K562 (cell line): ENCODE measurements around the gene DOCK8. TPM values are rescaled to one million over a fixed set of nuclear protein-coding genes. Genes with fewer than 3 reads are reported as not detected.
A peak's percentile ranks its signal among the peaks of the same experiment; 100 is the strongest.

Experiments used
- ATAC-seq: fragments of 200-7000 bp; cut with Tn5 transposase; 3 replicates; pipeline ENCODE4 v1.9.1; 2020; ENCODE audit warnings: moderate library complexity
- BruUV-seq: library from RNA; stranded (reverse); fragments of 400-500 nt; replicated peaks from 2 replicates; lab custom pipeline; 2021; lab: Mats Ljungman, UMichigan
- CTCF ChIA-PET: fragments of 300-600 bp; formaldehyde crosslinking; extraction: SDS; loops from one replicate; lab custom pipeline; 2021; ENCODE audit warnings: low intra/inter-chr PET ratio; lab: Yijun Ruan, JAX
- POLR2A ChIA-PET: fragments of 300-600, 350-650 bp; sonication (Branson Sonifier 250); formaldehyde crosslinking; extraction: SDS; loops from one replicate; lab custom pipeline; 2021; ENCODE audit warnings: antibody characterized with exemption, inconsistent platforms; lab: Yijun Ruan, JAX
- DNase-seq, 4 experiments: peaks; one replicate each; pipeline versions ENCODE4 v3.0.0 to v3.0.0-alpha.2; 2011 to 2018; ENCODE audit warnings: low spot score in 3 of 4, mixed read lengths in 3 of 4; ENCODE audit errors: extremely low read depth in 1 of 4
- FAIRE-seq: peaks from 2 replicates; lab custom pipeline; 2011; peaks lifted over from hg19 to GRCh38; lab: Jason Lieb, UNC
- H2AFZ ChIP-seq: 2 replicates; pipeline ENCODE4 v1.6.0; 2011; ENCODE audit warnings: low read depth, low read length, control low read depth, inconsistent platforms
- H3K27ac ChIP-seq: fragments of 200-600 bp; 3 replicates; pipeline ENCODE4 v1.8.0; 2011; ENCODE audit warnings: low read depth, mild to moderate bottlenecking, control low read depth, inconsistent platforms, low read length, moderate library complexity, mixed read lengths; ENCODE audit errors: extremely low read depth
- H3K27me3 ChIP-seq, 2 experiments: fragments of 300-600 bp in 1 of 2; 2 replicates in 1 of 2; 3 replicates in 1 of 2; pipeline versions ENCODE4 v1.6.0 to v1.8.0; 2011; ENCODE audit warnings: inconsistent platforms in 2 of 2, low read length in 2 of 2, mild to moderate bottlenecking in 1 of 2, mixed read lengths in 1 of 2, moderate library complexity in 1 of 2; ENCODE audit not compliant: control insufficient read depth in 2 of 2, insufficient read depth in 2 of 2
- H3K36me3 ChIP-seq: fragments of 300-600 bp; 3 replicates; pipeline ENCODE4 v1.8.0; 2011; ENCODE audit warnings: mild to moderate bottlenecking, low read length, inconsistent platforms; ENCODE audit not compliant: control insufficient read depth, insufficient read depth
- H3K4me1 ChIP-seq, 2 experiments: fragments of 200-600 bp in 1 of 2; replicated peaks in 1 of 2; 2 replicates in 1 of 2; 3 replicates in 1 of 2; pipeline versions ENCODE4 v1.5.1 to v1.8.0; 2011; ENCODE audit warnings: inconsistent platforms in 2 of 2, low read length in 2 of 2, mild to moderate bottlenecking in 1 of 2, mixed read lengths in 1 of 2, moderate library complexity in 1 of 2; ENCODE audit not compliant: control insufficient read depth in 2 of 2, insufficient read depth in 2 of 2
- H3K4me2 ChIP-seq: 2 replicates; pipeline ENCODE4 v1.6.1; 2011; ENCODE audit warnings: low read length, control low read depth, inconsistent platforms, mixed read lengths; ENCODE audit not compliant: insufficient read depth
- H3K4me3 ChIP-seq: fragments of 200-600 bp; sonication (generic), shearing (Covaris generic); 2 replicates; pipeline ENCODE4 v1.5.1; 2016; ENCODE audit warnings: control low read depth, inconsistent platforms
- H3K79me2 ChIP-seq: fragments of 200-600 bp; 3 replicates; pipeline ENCODE4 v1.8.0; 2011; ENCODE audit warnings: low read length, inconsistent platforms; ENCODE audit not compliant: control insufficient read depth, insufficient read depth
- H3K9ac ChIP-seq, 2 experiments: 2 replicates each; pipeline versions ENCODE4 v1.6.0 to v1.6.1; 2011; ENCODE audit warnings: low read depth in 2 of 2, low read length in 2 of 2, control low read depth in 1 of 2, inconsistent platforms in 1 of 2, mild to moderate bottlenecking in 1 of 2, mixed read lengths in 1 of 2; ENCODE audit not compliant: insufficient read depth in 1 of 2
- H3K9me1 ChIP-seq: one replicate; pipeline ENCODE4 v1.6.0; 2011; ENCODE audit warnings: inconsistent platforms, mild to moderate bottlenecking, low read length, moderate library complexity; ENCODE audit not compliant: control insufficient read depth, insufficient read depth
- H3K9me3 ChIP-seq: replicated peaks from 2 replicates; pipeline ENCODE4 v1.5.1; 2011; ENCODE audit warnings: low read depth, low read length, inconsistent platforms; ENCODE audit not compliant: control insufficient read depth, insufficient read depth
- H4K20me1 ChIP-seq: replicated peaks from 2 replicates; pipeline ENCODE4 v1.6.1; 2011; ENCODE audit warnings: low read length, inconsistent platforms, mixed read lengths; ENCODE audit not compliant: control insufficient read depth, insufficient read depth
- CBFA2T2 ChIP-seq: fragments of 450-650 bp; conservative IDR thresholded peaks from 2 replicates; pipeline ENCODE4 v1.6.1; 2017; ENCODE audit warnings: mild to moderate bottlenecking
- CBX2 ChIP-seq: fragments of 200-600 bp; sonication (generic); IDR thresholded peaks from one replicate; pipeline ENCODE4 v1.6.1; 2012; ENCODE audit warnings: mild to moderate bottlenecking, low read length, inconsistent platforms; ENCODE audit not compliant: insufficient read depth, poor library complexity, severe bottlenecking
- CBX8 ChIP-seq: fragments of 200-600 bp; sonication (generic); IDR thresholded peaks from 2 replicates; pipeline ENCODE4 v1.6.1; 2012; ENCODE audit warnings: borderline replicate concordance, mixed run types, low read depth, mild to moderate bottlenecking, moderate library complexity, mixed read lengths, low read length, control low read depth, inconsistent platforms; ENCODE audit not compliant: poor library complexity, severe bottlenecking; ENCODE audit errors: extremely low read depth
- CEBPB ChIP-seq: fragments of 450-650 bp; IDR thresholded peaks from 2 replicates; pipeline ENCODE4 v1.6.1; 2016; ENCODE audit warnings: missing genetic modification characterization, missing compliant biosample characterization
- ETV1 ChIP-seq: fragments of 450-650 bp; conservative IDR thresholded peaks from 2 replicates; pipeline ENCODE4 v1.6.1; 2016; ENCODE audit warnings: missing genetic modification characterization, control low read depth, low read depth, missing compliant biosample characterization
- IRF2 ChIP-seq: sonication (generic); formaldehyde crosslinking; IDR thresholded peaks from 2 replicates; pipeline ENCODE4 v1.8.1; 2022; ENCODE audit warnings: mild to moderate bottlenecking, missing genetic modification reagents
- NR2C2 ChIP-seq, 2 experiments: fragments of 200-800 bp in 1 of 2; sonication (Bioruptor generic) in 1 of 2; sonication (generic) in 1 of 2; formaldehyde crosslinking in 1 of 2; IDR thresholded peaks; 2 replicates each; pipeline versions ENCODE4 v1.6.1 to v1.8.0; 2016 to 2022; ENCODE audit warnings: mild to moderate bottlenecking in 1 of 2, missing compliant biosample characterization in 1 of 2, missing genetic modification characterization in 1 of 2, missing genetic modification reagents in 1 of 2
- PHF20 ChIP-seq: fragments of 450-650 bp; IDR thresholded peaks from 2 replicates; pipeline ENCODE4 v1.6.1; 2018; ENCODE audit not compliant: partially characterized antibody
- POLR2H ChIP-seq: IDR thresholded peaks from 2 replicates; pipeline ENCODE4 v1.6.1; 2016; ENCODE audit warnings: missing genetic modification characterization, low read depth, mild to moderate bottlenecking, control low read depth, missing compliant biosample characterization, moderate library complexity
- RBM25 ChIP-seq: fragments of 200-400 bp; formaldehyde crosslinking; IDR thresholded peaks from 2 replicates; pipeline ENCODE4 v1.6.1; 2018; ENCODE audit warnings: low read length, low read depth, moderate library complexity; ENCODE audit not compliant: severe bottlenecking
- SRSF7 ChIP-seq: fragments of 200-400 bp; formaldehyde crosslinking; optimal IDR thresholded peaks from 2 replicates; pipeline ENCODE3; 2017; ENCODE audit warnings: mild to moderate bottlenecking, low read depth, low read length
- STAT6 ChIP-seq: sonication (generic); formaldehyde crosslinking; IDR thresholded peaks from 2 replicates; pipeline ENCODE4 v1.8.1; 2023; ENCODE audit warnings: mild to moderate bottlenecking, missing genetic modification reagents
- TAF1 ChIP-seq: IDR thresholded peaks from 2 replicates; pipeline ENCODE4 v1.6.1; 2011; ENCODE audit warnings: mild to moderate bottlenecking, low read length, moderate library complexity; ENCODE audit not compliant: insufficient read depth, control insufficient read depth, severe bottlenecking; ENCODE audit errors: extremely low read depth
- TEAD4 ChIP-seq, 2 experiments: sonication (generic) in 1 of 2; formaldehyde crosslinking in 1 of 2; IDR thresholded peaks; 2 replicates each; pipeline versions ENCODE4 v1.6.1 to v1.8.0; 2012 to 2022; ENCODE audit warnings: borderline replicate concordance in 1 of 2, inconsistent platforms in 1 of 2, low read length in 1 of 2, mild to moderate bottlenecking in 1 of 2, missing genetic modification reagents in 1 of 2
- ZNF3 ChIP-seq: fragments of 250-450 bp; sonication (Bioruptor Pico); IDR thresholded peaks from 2 replicates; pipeline ENCODE4 v1.5.0; 2021; ENCODE audit warnings: mild to moderate bottlenecking, moderate library complexity
- ZNF408 ChIP-seq: fragments of 250-450 bp; sonication (Bioruptor Pico); IDR thresholded peaks from 2 replicates; pipeline ENCODE4 v1.4.0; 2020; ENCODE audit warnings: low read depth, mild to moderate bottlenecking, moderate library complexity
- ZNF436 ChIP-seq: fragments of 250-450, 450-650 bp; sonication (Bioruptor Pico); formaldehyde crosslinking; IDR thresholded peaks from 2 replicates; pipeline ENCODE4 v1.7.0; 2020; ENCODE audit warnings: mild to moderate bottlenecking
- ZNF586 ChIP-seq: fragments of 450-650 bp; formaldehyde crosslinking; conservative IDR thresholded peaks from 2 replicates; pipeline ENCODE4 v1.4.0; 2020; ENCODE audit warnings: mild to moderate bottlenecking, moderate library complexity
- WGBS: fragments of 100-300 bp; shearing (Covaris generic); methylation state at CpG from one replicate; pipeline ENCODE4 v1.1.6; 2016; ENCODE audit warnings: low coverage, mixed read lengths; ENCODE audit not compliant: insufficient coverage; ENCODE audit errors: missing lambda C conversion rate; 5-methylcytosine and 5-hydroxymethylcytosine counted together
- in situ Hi-C: fragments of 300-500 bp; cut with MboI; formaldehyde crosslinking; loops from 4 replicates; pipeline ENCODE4 v1.15.0; 2018; ENCODE audit warnings: inconsistent platforms, mixed read lengths
- intact Hi-C: fragments of 100-400 bp; cut with micrococcal nuclease; formaldehyde crosslinking; loops from 2 replicates; pipeline ENCODE4 v1.14.2; 2022
- polyA plus RNA-seq, 8 experiments: library from polyadenylated mRNA; depleted of rRNA in 4 of 8; stranded (reverse) in 5 of 8; unstranded in 3 of 8; fragments of >200 nt; fragmentation: Nextera tagmentation in 2 of 8; fragmentation: Illumina TruSeq in 1 of 8; extraction: Ambion mirVana in 2 of 8; extraction: Trizol in 1 of 8; gene quantifications; 2 replicates each; pipeline versions ENCODE4 v1.2.1 to v1.2.3, GENCODE V29; 2011 to 2014; ENCODE audit warnings: inconsistent platforms in 1 of 8, missing spikeins in 1 of 8
- total RNA-seq, 7 experiments: library from RNA; depleted of rRNA in 6 of 7; stranded (reverse); fragments of >200 nt in 6 of 7; fragmentation: Illumina TruSeq in 2 of 7; extraction: Trizol in 2 of 7; gene quantifications; 2 replicates each; pipeline versions ENCODE4 v1.2.1 to v1.2.3, GENCODE V29; 2011 to 2021; ENCODE audit warnings: low replicate concordance in 1 of 7

Gene DOCK8
- total and polyA plus RNA-seq, 9 of the 15 experiments (the other 6 are each of a cell fraction or from before 2014, with no cell fraction given) = 14.4 to 53.8 (median 25.1) TPM

GRCh38 chr9:221989-222776, 7.5 kb downstream of the DOCK8 start:
- H3K9me1 ChIP-seq = no peaks in the 10 kb centered on the region
- H3K36me3 ChIP-seq = no peaks in the 10 kb centered on the region
- peak overlapping the region in 1 of 2 experiments; percentile 36; a peak in 2 of 4 replicates for H3K9ac ChIP-seq
- peak overlapping the region; percentile 14; the same call in 1 of the 2 replicates for H3K4me2 ChIP-seq
- 24% methylated on average over 6 of the region's 6 CpGs for WGBS
- H3K9me3 ChIP-seq = no peaks in the 10 kb centered on the region
- ChIA-PET CTCF (interaction anchor here (0.8 kb wide), 1 partner anchor 9 kb away, joined by 6 read pairs; no protein-coding TSS in a partner anchor), POLR2A (interaction anchor here (1.2 kb wide), 1 partner anchor 52 kb away, joined by 3 read pairs; no protein-coding TSS in a partner anchor)
- H3K27me3 ChIP-seq = no peaks in the 10 kb centered on the region
- peaks cover 27% of the 10 kb centered on the region for H3K79me2 ChIP-seq
- no peak overlapping the region for H3K4me3 ChIP-seq
- FAIRE-seq = peak; percentile 65
- peaks cover 10 to 27% of the 10 kb centered on the region in 2 experiments for H3K4me1 ChIP-seq
- no peak for DNase-seq
- in situ Hi-C loops = no loop called here
- no TSS peak for BruUV-seq
- intact Hi-C loops = no loop called here
- H3K27ac ChIP-seq = peak overlapping the region; percentile 42; the same call in 1 of the 3 replicates
- no peaks in the 10 kb centered on the region for H4K20me1 ChIP-seq
- ATAC-seq = peak; percentile 56
- H2AFZ ChIP-seq = no peak overlapping the region
- TF ChIP-seq SRSF7 (no peak), ZNF408 (CRISPR knock-in tag) (no peak), ZNF436 (CRISPR knock-in tag) (no peak), TAF1 (no peak), TEAD4 (IDR thresholded peaks at IDR 0.05; ENCODE audit: low read length) (0 out of 2 replicates have a peak, but pooled peaks have one; percentile 8), TEAD4 (CRISPR knock-in tag; IDR thresholded peaks at IDR 0.05; ENCODE audit: borderline replicate concordance) (no peak), CEBPB (peak; percentile 84), PHF20 (no peak), NR2C2 (CRISPR knock-in tag; IDR thresholded peaks at IDR 0.05) (no peak), NR2C2 (tag; IDR thresholded peaks at IDR 0.05) (peak; percentile 82), IRF2 (CRISPR knock-in tag) (no peak), CBX2 (no peak), CBX8 (no peak), ZNF586 (CRISPR knock-in tag) (no peak), ZNF3 (CRISPR knock-in tag) (no peak), RBM25 (peak; percentile 36), CBFA2T2 (no peak), STAT6 (CRISPR knock-in tag) (no peak), POLR2H (tag) (0 out of 2 replicates have a peak, but pooled peaks have one; percentile 18), ETV1 (tag) (0 out of 2 replicates have a peak, but pooled peaks have one; percentile 17)
